Cerebellar cortex (tissue), 1 donor: ENCODE data around the gene KIT.
"Not testable (repeated sequence)": the region's sequence is repeated elsewhere in the genome, so short reads cannot be mapped to it uniquely, and the experiment has no call there.

ENCODE experiments used
- DNase-seq: peaks from one replicate; pipeline ENCODE4 v3.0.0-alpha.2; 2015; ENCODE audit warnings: low spot score

Gene KIT

GRCh38 chr4:54657551-54658251 lies at the start of gene KIT:
KIT (plus strand) TSS chr4:54657957; CDS start chr4:54658015, 58 bp downstream.
- no peak for DNase-seq

GRCh38 chr4:54609310-54609709 lies 48.4 kb upstream of the KIT start:
- DNase-seq: no peak

GRCh38 chr4:54614149-54614548 lies 43.6 kb upstream of the KIT start:
- no peak for DNase-seq

- no peak for DNase-seq
These were observed 37.0 kb upstream of the KIT start for GRCh38 chr4:54620773-54621172.

- DNase-seq: no peak
These were observed 32.4 kb upstream of the KIT start for GRCh38 chr4:54625391-54625790.

GRCh38 chr4:54626113-54626512 lies 31.6 kb upstream of the KIT start:
- DNase-seq: no peak

- DNase-seq: no peak
These were observed 25.2 kb upstream of the KIT start for GRCh38 chr4:54632537-54632936.

- not testable (repeated sequence) for DNase-seq
These were observed 24.5 kb upstream of the KIT start for GRCh38 chr4:54633102-54633740.

- no peak for DNase-seq
These were observed 22.4 kb upstream of the KIT start for GRCh38 chr4:54635318-54635717.

- no peak for DNase-seq
These were observed 20.4 kb upstream of the KIT start for GRCh38 chr4:54637325-54637724.

GRCh38 chr4:54641101-54641500 lies 16.7 kb upstream of the KIT start:
- not testable (repeated sequence) for DNase-seq

- no peak for DNase-seq
These were observed 14.6 kb upstream of the KIT start for GRCh38 chr4:54643172-54643571.

- DNase-seq: no peak
These were observed 13.6 kb upstream of the KIT start for GRCh38 chr4:54643958-54644751.

- no peak for DNase-seq
These were observed 11.9 kb upstream of the KIT start for GRCh38 chr4:54645830-54646229.

- no peak for DNase-seq
These were observed 10.7 kb upstream of the KIT start for GRCh38 chr4:54647070-54647469.

GRCh38 chr4:54651050-54651449 lies 6.7 kb upstream of the KIT start:
- DNase-seq: no peak

- no peak for DNase-seq
These were observed 3.0 kb upstream of the KIT start for GRCh38 chr4:54654753-54655152.

- no peak for DNase-seq
These were observed 589 bp upstream of the KIT start for GRCh38 chr4:54657185-54657550.

GRCh38 chr4:54658252-54659093 lies 716 bp downstream of the KIT start:
- DNase-seq: no peak

- no peak for DNase-seq
These were observed 1.6 kb downstream of the KIT start for GRCh38 chr4:54659313-54659712.

- DNase-seq: no peak
These were observed 2.2 kb downstream of the KIT start for GRCh38 chr4:54659749-54660535.
